IMR-90 (cell line): ENCODE measurements around the gene AMBN. TPM values are rescaled to one million over a fixed set of nuclear protein-coding genes. Genes with fewer than 3 reads are reported as not detected.

Experiments used
- ATAC-seq: fragments of 200-7000 bp; cut with Tn5 transposase; 2 replicates; pipeline ENCODE4 v1.9.1; 2020; ENCODE audit warnings: low read depth, mild to moderate bottlenecking, moderate library complexity
- BruUV-seq: library from RNA; stranded (reverse); fragments of 400-500 nt; replicated peaks from 2 replicates; lab custom pipeline; 2021; lab: Mats Ljungman, UMichigan
- CTCF ChIA-PET: fragments of 300-600 bp; formaldehyde crosslinking; extraction: SDS; loops from one replicate; lab custom pipeline; 2021; ENCODE audit warnings: antibody characterized with exemption; lab: Yijun Ruan, JAX
- POLR2A ChIA-PET: fragments of 300-600 bp; sonication (Branson Sonifier 250); formaldehyde crosslinking; loops from one replicate; lab custom pipeline; 2022; ENCODE audit warnings: antibody characterized with exemption; ENCODE audit not compliant: unreplicated experiment; lab: Charles Lee
- DNase-seq: peaks from one replicate; pipeline ENCODE4 v3.0.0; 2013
- H2AFZ ChIP-seq: replicated peaks from 2 replicates; pipeline ENCODE3; 2013; ENCODE audit warnings: low read length, mild to moderate bottlenecking; ENCODE audit not compliant: poor library complexity
- H2AK5ac ChIP-seq: 2 replicates; pipeline ENCODE4 v1.6.1; 2013; ENCODE audit warnings: low read depth, low read length, inconsistent platforms
- H2AK9ac ChIP-seq: replicated peaks from 2 replicates; pipeline ENCODE3; 2013; ENCODE audit warnings: mild to moderate bottlenecking, low read depth, low read length, moderate library complexity; ENCODE audit not compliant: poor library complexity
- H2BK120ac ChIP-seq: 2 replicates; pipeline ENCODE4 v1.6.1; 2013; ENCODE audit warnings: low read depth, low read length, inconsistent platforms
- H2BK15ac ChIP-seq: 3 replicates; pipeline ENCODE4 v1.6.1; 2013; ENCODE audit warnings: low read depth, low read length, inconsistent platforms
- H2BK20ac ChIP-seq: 2 replicates; pipeline ENCODE4 v1.6.1; 2013; ENCODE audit warnings: low read depth, mild to moderate bottlenecking, inconsistent platforms, low read length, moderate library complexity
- H2BK5ac ChIP-seq: 2 replicates; pipeline ENCODE4 v1.6.1; 2013; ENCODE audit warnings: mild to moderate bottlenecking, low read depth, low read length, inconsistent platforms; ENCODE audit not compliant: poor library complexity, severe bottlenecking
- H3K14ac ChIP-seq: replicated peaks from 2 replicates; pipeline ENCODE4 v1.6.1; 2013; ENCODE audit warnings: low read depth, low read length, inconsistent platforms
- H3K18ac ChIP-seq: 2 replicates; pipeline ENCODE4 v1.6.1; 2013; ENCODE audit warnings: low read depth, low read length, control low read depth
- H3K23ac ChIP-seq: 2 replicates; pipeline ENCODE4 v1.6.1; 2013; ENCODE audit warnings: low read depth, low read length, inconsistent platforms
- H3K27ac ChIP-seq: 2 replicates; pipeline ENCODE4 v1.5.1; 2013; ENCODE audit warnings: mild to moderate bottlenecking, control low read depth, low read length; ENCODE audit not compliant: insufficient read depth
- H3K27me3 ChIP-seq: 2 replicates; pipeline ENCODE4 v1.6.1; 2013; ENCODE audit warnings: low read length; ENCODE audit not compliant: control insufficient read depth, insufficient read depth
- H3K36me3 ChIP-seq: 2 replicates; pipeline ENCODE4 v1.6.1; 2013; ENCODE audit warnings: low read length, mixed read lengths; ENCODE audit not compliant: control insufficient read depth, insufficient read depth
- H3K4ac ChIP-seq: 2 replicates; pipeline ENCODE4 v1.6.1; 2013; ENCODE audit warnings: low read depth, low read length, inconsistent platforms
- H3K4me1 ChIP-seq: 2 replicates; pipeline ENCODE4 v1.6.1; 2013; ENCODE audit warnings: low read length, mixed read lengths; ENCODE audit not compliant: control insufficient read depth, insufficient read depth
- H3K4me2 ChIP-seq: 2 replicates; pipeline ENCODE4 v1.6.1; 2013; ENCODE audit warnings: low read depth, mild to moderate bottlenecking, control low read depth, low read length, moderate library complexity
- H3K4me3 ChIP-seq: 2 replicates; pipeline ENCODE4 v1.5.1; 2013; ENCODE audit warnings: low read depth, mild to moderate bottlenecking, control low read depth, low read length, moderate library complexity; ENCODE audit not compliant: insufficient read depth
- H3K56ac ChIP-seq: 2 replicates; pipeline ENCODE4 v1.6.1; 2013; ENCODE audit warnings: low read length, inconsistent platforms; ENCODE audit not compliant: insufficient read depth; ENCODE audit errors: extremely low read depth
- H3K79me1 ChIP-seq, 2 experiments: 2 replicates each; pipeline ENCODE4 v1.6.1; 2013; ENCODE audit warnings: low read length in 2 of 2, inconsistent platforms in 1 of 2, low read depth in 1 of 2
- H3K9ac ChIP-seq: 2 replicates; pipeline ENCODE4 v1.6.1; 2013; ENCODE audit warnings: low read depth, low read length, control low read depth
- H3K9me1 ChIP-seq: 2 replicates; pipeline ENCODE4 v1.6.1; 2013; ENCODE audit warnings: low read length, inconsistent platforms; ENCODE audit not compliant: insufficient read depth
- H3K9me3 ChIP-seq: 2 replicates; pipeline ENCODE4 v1.6.1; 2013; ENCODE audit warnings: low read length; ENCODE audit not compliant: control insufficient read depth, insufficient read depth
- H4K20me1 ChIP-seq: 2 replicates; pipeline ENCODE4 v1.6.1; 2013; ENCODE audit warnings: low read length, inconsistent platforms; ENCODE audit not compliant: insufficient read depth
- H4K5ac ChIP-seq: 2 replicates; pipeline ENCODE4 v1.6.1; 2013; ENCODE audit warnings: mild to moderate bottlenecking, low read depth, low read length, control low read depth
- H4K8ac ChIP-seq, 2 experiments: 2 replicates each; pipeline ENCODE4 v1.6.1; 2013; ENCODE audit warnings: low read depth in 2 of 2, low read length in 2 of 2, control low read depth in 1 of 2, inconsistent platforms in 1 of 2
- H4K91ac ChIP-seq: 2 replicates; pipeline ENCODE4 v1.6.1; 2013; ENCODE audit warnings: low read depth, low read length, inconsistent platforms; ENCODE audit not compliant: insufficient read depth
- CEBPB ChIP-seq: IDR thresholded peaks from 2 replicates; pipeline ENCODE4 v1.6.1; 2012; ENCODE audit warnings: low read depth, low read length, improper control_type of control experiment
- CHD1 ChIP-seq: IDR thresholded peaks from 2 replicates; pipeline ENCODE4 v1.6.1; 2012; ENCODE audit warnings: low read depth, low read length, improper control_type of control experiment
- CTCF ChIP-seq: conservative IDR thresholded peaks from 2 replicates; pipeline ENCODE4 v1.5.1; 2012; ENCODE audit warnings: mild to moderate bottlenecking, low read depth, low read length, improper control_type of control experiment
- ELK1 ChIP-seq: fragments of 150-350 bp; IDR thresholded peaks from 2 replicates; pipeline ENCODE4 v1.6.1; 2016; ENCODE audit warnings: low read depth, mild to moderate bottlenecking, low read length, moderate library complexity, borderline replicate concordance
- FOS ChIP-seq: fragments of 150-350 bp; IDR thresholded peaks from 2 replicates; pipeline ENCODE4 v1.6.1; 2016; ENCODE audit warnings: low read depth, low read length
- MAFK ChIP-seq: IDR thresholded peaks from 2 replicates; pipeline ENCODE4 v1.6.1; 2012; ENCODE audit warnings: low read depth, low read length, improper control_type of control experiment
- MXI1 ChIP-seq: IDR thresholded peaks from 2 replicates; pipeline ENCODE4 v1.6.1; 2012; ENCODE audit warnings: low read depth, mild to moderate bottlenecking, low read length, moderate library complexity, borderline replicate concordance
- NFE2L2 ChIP-seq: fragments of 150-350 bp; IDR thresholded peaks from 2 replicates; pipeline ENCODE4 v1.6.1; 2016; ENCODE audit warnings: low read depth, mild to moderate bottlenecking, low read length
- POLR2A ChIP-seq: IDR thresholded peaks from 2 replicates; pipeline ENCODE4 v1.6.1; 2012; ENCODE audit warnings: mild to moderate bottlenecking, low read depth, low read length
- RCOR1 ChIP-seq: IDR thresholded peaks from 2 replicates; pipeline ENCODE4 v1.6.1; 2012; ENCODE audit warnings: mild to moderate bottlenecking, low read length, improper control_type of control experiment; ENCODE audit not compliant: insufficient replicate concordance
- RFX5 ChIP-seq: IDR thresholded peaks from 2 replicates; pipeline ENCODE4 v1.8.0; 2012; ENCODE audit warnings: low read depth, mild to moderate bottlenecking, low read length, moderate library complexity
- SMC3 ChIP-seq: fragments of 150-350 bp; IDR thresholded peaks from 2 replicates; pipeline ENCODE4 v1.6.1; 2016; ENCODE audit warnings: low read depth, mild to moderate bottlenecking, antibody characterized with exemption, low read length, moderate library complexity
- USF2 ChIP-seq: fragments of 150-350 bp; IDR thresholded peaks from 2 replicates; pipeline ENCODE4 v1.6.1; 2017; ENCODE audit warnings: mild to moderate bottlenecking, antibody characterized with exemption, low read length, low read depth
- WGBS, 2 experiments: methylation state at CpG; one replicate each; pipeline versions ENCODE4 v1.1.5 to v1.1.7; 2013; ENCODE audit warnings: missing lambda C conversion rate in 2 of 2; ENCODE audit not compliant: insufficient read length in 1 of 2; ENCODE audit errors: extremely low coverage in 2 of 2; 5-methylcytosine and 5-hydroxymethylcytosine counted together
- dilution Hi-C: fragments of 300-500 bp; cut with HindIII; formaldehyde crosslinking; loops from one replicate; pipeline ENCODE4 v1.14.3; 2018; ENCODE audit warnings: low sequenced_read_pairs; ENCODE audit not compliant: unreplicated experiment
- in situ Hi-C: fragments of 300-500 bp; cut with MboI; formaldehyde crosslinking; loops from 3 replicates; pipeline ENCODE4 v1.14.3; 2019; ENCODE audit warnings: low sequenced_read_pairs, inconsistent platforms, mixed read lengths
- intact Hi-C: fragments of 100-400 bp; cut with micrococcal nuclease; formaldehyde crosslinking; loops from 2 replicates; pipeline ENCODE4 v1.10.0; 2022
- polyA plus RNA-seq, 3 experiments: library from polyadenylated mRNA; depleted of rRNA; stranded (reverse); fragments of >200 nt; gene quantifications; 2 replicates each; pipeline ENCODE4 v1.2.3, GENCODE V29; 2012; ENCODE audit warnings: low replicate concordance in 1 of 3
- total RNA-seq: library from RNA; depleted of rRNA; stranded (reverse); fragments of >200 nt; gene quantifications from 2 replicates; pipeline ENCODE4 v1.2.3, GENCODE V29; 2012

Gene AMBN
- total and polyA plus RNA-seq, 2 of the 4 experiments (the other 2 are of a cell fraction): not detected

GRCh38 chr4:70600977-70601376 is 8.9 kb downstream of the AMBN start:
- in situ Hi-C loops: loop anchor here (25.0 kb wide), 1 partner anchor 1111 kb away; no protein-coding TSS in a partner anchor

More at GRCh38 chr4:70600977-70601376, 8.9 kb downstream of the AMBN start:
- H2BK5ac ChIP-seq: no peak overlapping the region
- H3K27ac ChIP-seq: no peak overlapping the region
- H3K23ac ChIP-seq: no peak overlapping the region
- no peaks in the 10 kb centered on the region for H3K9me1 ChIP-seq
- H3K27me3 ChIP-seq: no peaks in the 10 kb centered on the region
- H2AK5ac ChIP-seq: no peak overlapping the region
- no peak overlapping the region for H3K4me3 ChIP-seq
- no peak overlapping the region for H2BK15ac ChIP-seq
- ATAC-seq (no peak), DNase-seq (no peak)
- H4K20me1 ChIP-seq: no peaks in the 10 kb centered on the region
- no peak overlapping the region for H3K56ac ChIP-seq
- H4K8ac ChIP-seq: no peak overlapping the region
- TF ChIP-seq FOS (no peak), SMC3 (no peak), POLR2A (no peak), CTCF (no peak), USF2 (no peak), NFE2L2 (no peak), ELK1 (no peak), RFX5 (no peak), MAFK (no peak), CHD1 (no peak), CEBPB (no peak), RCOR1 (no peak), MXI1 (no peak)
- H2BK120ac ChIP-seq: no peak overlapping the region
- no peaks in the 10 kb centered on the region for H3K4me1 ChIP-seq
- no TSS peak for BruUV-seq
- dilution Hi-C loops (no loop called here), intact Hi-C loops (loop anchor here (1.0 to 10.0 kb wide), 3 partner anchors 87 to 1111 kb away; partner anchors contain the start of gene UTP3)
- H3K9me3 ChIP-seq: no peaks in the 10 kb centered on the region
- no peak overlapping the region for H2AFZ ChIP-seq
- POLR2A ChIA-PET: no interaction called here
- CTCF ChIA-PET: no interaction called here
- no peak overlapping the region for H4K5ac ChIP-seq
- no peak overlapping the region for H3K4me2 ChIP-seq
- no peak overlapping the region for H3K18ac ChIP-seq
- no peak overlapping the region for H3K14ac ChIP-seq
- H2BK20ac ChIP-seq: no peak overlapping the region
- H3K36me3 ChIP-seq: no peaks in the 10 kb centered on the region
- 69% methylated on average over 2 of the region's 5 CpGs; no CpG with 5 or more reads in 1 of the 2 experiments for WGBS, 2 experiments
- H3K4ac ChIP-seq: no peak overlapping the region
- no peak overlapping the region for H3K9ac ChIP-seq
- H2AK9ac ChIP-seq: no peak overlapping the region
- H4K91ac ChIP-seq: no peak overlapping the region
- H3K79me1 ChIP-seq: no peaks in the 10 kb centered on the region
